ENCODE measurements around the gene KISS1R. TPM values are rescaled to one million over a fixed set of nuclear protein-coding genes. Genes with fewer than 3 reads are reported as not detected.

The KISS1R gene
- total RNA-seq, 1 experiment from 2014 or later: 16.6 TPM

DNA sequence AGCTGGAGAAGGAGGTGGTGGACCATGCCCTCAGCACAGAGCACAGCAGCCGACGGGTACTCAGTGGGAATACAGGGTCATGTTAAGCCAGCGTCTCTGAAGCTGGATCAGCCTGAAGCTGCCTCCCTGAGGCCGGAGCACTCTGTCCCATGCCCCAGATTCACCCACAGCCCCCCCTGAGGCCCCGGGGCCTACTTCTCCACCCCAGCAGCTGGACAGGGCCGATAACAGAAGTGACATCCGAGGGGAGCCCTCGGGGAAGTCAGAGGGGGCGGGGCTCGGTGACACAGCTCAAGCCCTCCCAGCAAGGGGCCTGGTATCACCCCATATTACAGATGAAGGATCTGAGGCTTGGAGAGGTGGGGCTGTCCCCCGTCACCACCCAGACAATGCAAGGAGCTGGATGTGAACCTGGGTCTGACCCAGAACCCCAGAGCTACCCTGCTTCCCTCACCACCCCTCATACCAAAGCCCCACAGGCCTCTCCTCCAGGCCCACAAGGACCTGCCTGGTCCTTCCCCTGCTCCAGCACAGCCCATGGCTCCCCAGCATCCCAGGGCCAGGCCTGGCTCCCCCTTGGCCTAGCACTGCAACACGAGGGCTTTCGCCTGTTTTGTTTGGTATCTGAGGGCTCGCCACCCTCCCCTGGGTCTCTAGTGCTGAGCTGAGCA, 9.8 kb upstream of the KISS1R start:
- no TSS peak for BruUV-seq (replicated peaks)
- ChIA-PET CTCF (no interaction called here), POLR2A (no interaction called here)
- Histone ChIP-seq H3K4me1 (no peaks in the 10 kb centered on the region; the same call in 1 of the 2 replicates), H3K9me3 (no peaks in the 10 kb centered on the region), H3K27me3 (replicated peaks; ENCODE audit: control insufficient read depth, insufficient read depth, low read length) (no peaks in the 10 kb centered on the region), H3K4me3 (ENCODE audit: low read depth, low read length) (no peak overlapping the region), H3K36me3 (ENCODE audit: control insufficient read depth, insufficient read depth, low read length) (no peaks in the 10 kb centered on the region)
- TF ChIP-seq, protein P1, sequence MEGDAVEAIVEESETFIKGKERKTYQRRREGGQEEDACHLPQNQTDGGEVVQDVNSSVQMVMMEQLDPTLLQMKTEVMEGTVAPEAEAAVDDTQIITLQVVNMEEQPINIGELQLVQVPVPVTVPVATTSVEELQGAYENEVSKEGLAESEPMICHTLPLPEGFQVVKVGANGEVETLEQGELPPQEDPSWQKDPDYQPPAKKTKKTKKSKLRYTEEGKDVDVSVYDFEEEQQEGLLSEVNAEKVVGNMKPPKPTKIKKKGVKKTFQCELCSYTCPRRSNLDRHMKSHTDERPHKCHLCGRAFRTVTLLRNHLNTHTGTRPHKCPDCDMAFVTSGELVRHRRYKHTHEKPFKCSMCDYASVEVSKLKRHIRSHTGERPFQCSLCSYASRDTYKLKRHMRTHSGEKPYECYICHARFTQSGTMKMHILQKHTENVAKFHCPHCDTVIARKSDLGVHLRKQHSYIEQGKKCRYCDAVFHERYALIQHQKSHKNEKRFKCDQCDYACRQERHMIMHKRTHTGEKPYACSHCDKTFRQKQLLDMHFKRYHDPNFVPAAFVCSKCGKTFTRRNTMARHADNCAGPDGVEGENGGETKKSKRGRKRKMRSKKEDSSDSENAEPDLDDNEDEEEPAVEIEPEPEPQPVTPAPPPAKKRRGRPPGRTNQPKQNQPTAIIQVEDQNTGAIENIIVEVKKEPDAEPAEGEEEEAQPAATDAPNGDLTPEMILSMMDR (IDR thresholded peaks at IDR 0.05; ENCODE audit: insufficient read depth in 1 of 2, low read depth in 1 of 2, low read length in 1 of 2, severe bottlenecking in 1 of 2, unreplicated experiment in 1 of 2): no peak
- Mint-ChIP-seq H3K27me3 (ENCODE audit: insufficient read depth, unreplicated experiment) (no peaks in the 10 kb centered on the region), H3K4me1 (ENCODE audit: low read depth, unreplicated experiment) (peaks cover 7% of the 10 kb centered on the region), H3K27ac (ENCODE audit: unreplicated experiment) (no peak overlapping the region), H3K4me3 (ENCODE audit: unreplicated experiment) (no peak overlapping the region), H3K36me3 (ENCODE audit: insufficient read depth, unreplicated experiment) (peaks cover 12% of the 10 kb centered on the region), H3K9me3 (ENCODE audit: unreplicated experiment) (no peaks in the 10 kb centered on the region)
- intact Hi-C loops (cut with micrococcal nuclease; ENCODE audit: unreplicated experiment): no loop called here
- DNase-seq: no peak

DNA sequence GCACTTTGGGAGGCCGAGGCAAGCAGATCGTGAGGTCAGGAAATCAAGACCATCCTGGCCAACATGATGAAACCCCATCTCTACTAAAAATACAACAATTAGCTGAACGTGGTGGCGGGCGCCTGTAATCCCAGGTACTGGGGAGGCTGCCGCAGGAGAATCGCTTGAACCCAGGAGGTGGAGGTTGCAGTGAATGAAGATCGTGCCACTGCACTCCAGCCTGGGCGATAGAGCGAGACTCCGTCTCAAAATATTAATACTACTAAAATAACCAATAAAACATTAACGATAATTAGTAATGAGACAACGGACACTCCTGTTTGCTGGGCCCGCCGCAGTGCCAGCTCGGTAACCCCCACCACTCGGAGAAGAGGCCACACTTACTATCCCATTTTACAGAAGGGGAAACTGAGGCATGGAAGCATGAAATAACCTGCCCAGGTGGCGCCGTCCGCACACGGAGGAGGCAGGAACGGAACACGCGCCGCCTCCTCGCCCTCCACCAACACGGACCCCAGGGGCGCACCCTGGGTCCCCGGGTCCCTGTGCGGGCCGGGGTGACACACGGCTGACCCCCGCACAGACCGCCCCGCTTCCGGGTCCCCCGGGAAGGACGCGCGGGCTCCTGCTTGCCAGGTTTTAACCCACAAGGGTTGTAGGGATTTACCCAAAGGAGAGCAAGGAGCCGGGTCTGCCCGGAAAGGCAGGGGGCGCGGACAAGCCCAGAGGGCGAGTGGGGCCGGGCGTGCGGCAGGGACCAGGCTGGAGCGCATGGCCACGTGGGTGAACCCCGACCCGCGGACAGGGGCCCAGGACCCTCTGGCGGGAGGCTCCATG, 5.7 kb upstream of the KISS1R start:
- no peaks in the 10 kb centered on the region for H3K27me3 ChIP-seq (replicated peaks; ENCODE audit: control insufficient read depth, insufficient read depth, low read length)
- Mint-ChIP-seq H3K27me3 (ENCODE audit: insufficient read depth, unreplicated experiment) (no peaks in the 10 kb centered on the region), H3K4me1 (ENCODE audit: low read depth, unreplicated experiment) (peaks cover 7% of the 10 kb centered on the region), H3K9me3 (ENCODE audit: unreplicated experiment) (no peaks in the 10 kb centered on the region), H3K27ac (ENCODE audit: unreplicated experiment) (no peak overlapping the region), H3K4me3 (ENCODE audit: unreplicated experiment) (peak overlapping the region; percentile 49), H3K36me3 (ENCODE audit: insufficient read depth, unreplicated experiment) (peaks cover 12% of the 10 kb centered on the region)
- H3K9me3 ChIP-seq: no peaks in the 10 kb centered on the region
- no peak for DNase-seq
- CTCF ChIA-PET: no interaction called here
- H3K36me3 ChIP-seq (ENCODE audit: control insufficient read depth, insufficient read depth, low read length): no peaks in the 10 kb centered on the region
- no TSS peak for BruUV-seq (replicated peaks)
- H3K4me1 ChIP-seq: no peaks in the 10 kb centered on the region; the same call in 1 of the 2 replicates
- intact Hi-C loops (cut with micrococcal nuclease; ENCODE audit: unreplicated experiment): no loop called here
- TF ChIP-seq, protein P1 (IDR thresholded peaks at IDR 0.05; ENCODE audit: insufficient read depth in 1 of 2, low read depth in 1 of 2, low read length in 1 of 2, severe bottlenecking in 1 of 2, unreplicated experiment in 1 of 2): no peak
- POLR2A ChIA-PET: no interaction called here
- H3K4me3 ChIP-seq (ENCODE audit: low read depth, low read length): no peak overlapping the region

DNA sequence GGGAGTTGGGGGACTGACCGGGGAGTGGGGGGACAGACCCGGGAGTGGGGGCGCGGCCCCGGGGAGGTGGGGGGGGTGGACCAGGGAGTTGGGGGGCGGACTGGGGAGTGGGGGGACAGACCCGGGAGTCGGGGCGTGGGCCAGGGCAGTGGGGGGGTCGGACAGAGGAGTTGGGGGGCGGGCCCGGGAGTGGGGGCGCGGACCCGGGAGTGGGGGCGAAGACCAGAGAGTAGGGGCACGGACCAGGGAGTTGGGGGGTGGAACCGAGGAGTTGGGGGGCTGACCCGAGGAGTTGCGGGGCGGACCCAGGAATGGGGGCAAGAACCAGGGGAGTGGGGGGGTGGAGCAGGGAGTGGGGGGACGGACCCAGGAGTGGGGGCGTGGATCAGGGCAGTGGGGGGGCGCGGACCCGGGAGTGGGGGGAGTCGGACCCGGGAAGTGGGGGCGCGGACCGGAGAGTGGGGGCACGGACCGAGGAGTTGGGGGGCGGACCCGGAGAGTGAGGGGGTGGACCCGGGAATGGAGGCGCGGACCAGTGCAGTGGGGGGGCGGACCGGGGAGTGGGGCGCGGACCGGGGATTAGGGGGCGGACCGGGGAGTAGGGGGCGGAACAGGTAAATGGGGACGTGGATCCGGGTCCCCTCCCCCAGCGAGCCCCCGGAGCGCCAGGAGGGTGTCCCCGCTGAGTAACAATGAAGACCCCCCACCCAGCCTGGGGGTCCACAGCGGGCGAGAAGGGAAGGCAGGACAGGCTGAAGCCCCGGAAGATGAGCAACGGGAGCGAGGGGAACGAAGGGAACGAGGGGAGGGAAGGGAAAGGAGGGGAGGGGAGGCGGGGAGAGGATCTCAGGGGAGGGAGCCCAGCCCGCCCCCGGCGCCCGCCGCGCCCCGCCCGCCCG, 4.7 kb upstream of the KISS1R start:
- Mint-ChIP-seq H3K36me3 (ENCODE audit: insufficient read depth, unreplicated experiment) (peaks cover 6% of the 10 kb centered on the region), H3K9me3 (ENCODE audit: unreplicated experiment) (no peaks in the 10 kb centered on the region), H3K27ac (ENCODE audit: unreplicated experiment) (no peak overlapping the region), H3K4me1 (ENCODE audit: low read depth, unreplicated experiment) (peaks cover 7% of the 10 kb centered on the region), H3K27me3 (ENCODE audit: insufficient read depth, unreplicated experiment) (no peaks in the 10 kb centered on the region), H3K4me3 (ENCODE audit: unreplicated experiment) (peak overlapping the region; percentile 74)
- intact Hi-C loops (cut with micrococcal nuclease; ENCODE audit: unreplicated experiment): no loop called here
- CTCF ChIA-PET: no interaction called here
- TF ChIP-seq, protein P1 (IDR thresholded peaks at IDR 0.05; ENCODE audit: insufficient read depth in 1 of 2, low read depth in 1 of 2, low read length in 1 of 2, severe bottlenecking in 1 of 2, unreplicated experiment in 1 of 2): no peak
- peak overlapping the region; percentile 90 for H3K4me3 ChIP-seq (ENCODE audit: low read depth, low read length)
- no TSS peak for BruUV-seq (replicated peaks)
- no peak for DNase-seq
- H3K4me1 ChIP-seq: no peaks in the 10 kb centered on the region; the same call in 1 of the 2 replicates
- POLR2A ChIA-PET: no interaction called here
- H3K9me3 ChIP-seq: no peaks in the 10 kb centered on the region
- no peaks in the 10 kb centered on the region for H3K27me3 ChIP-seq (replicated peaks; ENCODE audit: control insufficient read depth, insufficient read depth, low read length)
- H3K36me3 ChIP-seq (ENCODE audit: control insufficient read depth, insufficient read depth, low read length): no peaks in the 10 kb centered on the region
